Stimulated activated memory B cell treated with anti-CD40 and anti-IgM and Interleukin-4, amounts not matched to agents 10 μg/mL and 1 μg/mL and 100 μg/mL, for 72 hours (primary cell): Measurements from ENCODE around the gene NPAS4.
"Not testable (repeated sequence)": the region's sequence is repeated elsewhere in the genome, so short reads cannot be mapped to it uniquely, and the experiment has no call there.

ENCODE experiments used
- ATAC-seq: fragments of 150-1000 bp; cut with Tn5 transposase; 2 replicates; pipeline ENCODE4 v1.10.0; 2021
- H3K27ac Mint-ChIP-seq: one replicate; pipeline ENCODE4 v1.8.0; 2022; ENCODE audit warnings: mild to moderate bottlenecking, mixed read lengths
- H3K27me3 Mint-ChIP-seq: one replicate; pipeline ENCODE4 v1.8.0; 2022; ENCODE audit warnings: mixed read lengths
- H3K36me3 Mint-ChIP-seq: one replicate; pipeline ENCODE4 v1.8.0; 2022; ENCODE audit warnings: mixed read lengths
- H3K4me1 Mint-ChIP-seq: one replicate; pipeline ENCODE4 v1.8.0; 2022; ENCODE audit warnings: mixed read lengths
- H3K4me3 Mint-ChIP-seq: one replicate; pipeline ENCODE4 v1.8.0; 2022; ENCODE audit warnings: mild to moderate bottlenecking, moderate library complexity, mixed read lengths
- H3K9me3 Mint-ChIP-seq: one replicate; pipeline ENCODE4 v1.8.0; 2022; ENCODE audit warnings: mixed read lengths

Gene NPAS4

DNA sequence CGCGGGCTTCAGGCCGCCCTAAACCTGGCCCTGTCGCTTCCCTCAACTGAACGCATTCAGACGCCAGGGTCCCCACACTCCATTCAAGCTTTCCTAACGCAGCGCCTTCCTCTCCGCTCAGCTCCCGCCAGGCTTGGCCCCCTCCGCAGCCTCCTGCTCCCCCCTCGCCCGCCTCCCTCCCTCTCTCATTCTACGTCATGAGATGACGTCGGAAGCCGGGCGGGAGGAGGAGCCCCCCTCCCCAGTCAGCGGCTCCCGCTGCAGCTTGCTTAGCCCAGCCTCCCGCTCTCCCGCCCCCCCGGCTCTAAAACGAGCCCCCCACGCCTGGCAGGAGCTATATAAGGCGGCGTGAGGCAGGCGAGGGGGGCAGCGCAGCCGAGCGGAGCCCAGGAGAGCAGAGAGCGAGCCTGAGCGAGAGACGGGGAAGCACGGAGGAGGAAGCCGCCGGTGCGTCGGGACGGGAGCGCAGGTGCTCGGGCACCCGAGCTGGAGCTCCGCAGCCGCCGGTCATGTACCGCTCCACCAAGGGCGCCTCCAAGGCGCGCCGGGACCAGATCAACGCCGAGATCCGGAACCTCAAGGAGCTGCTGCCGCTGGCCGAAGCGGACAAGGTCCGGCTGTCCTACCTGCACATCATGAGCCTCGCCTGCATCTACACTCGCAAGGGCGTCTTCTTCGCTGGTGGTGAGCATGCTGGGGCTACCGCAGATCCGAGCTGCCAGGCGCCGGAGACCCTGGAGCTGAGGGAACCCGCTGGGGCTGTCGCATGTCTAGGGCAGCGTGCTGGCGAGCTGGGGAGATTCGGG lies at the start of gene NPAS4:
Gene NPAS4 (plus strand): TSS at position 365 of the 806 bp plus-strand sequence. CDS start 145 bp downstream, at position 510.
- Mint-ChIP-seq H3K27me3 (peaks cover 38% of the 10 kb centered on the region), H3K27ac (no peak within 1 kb of the TSS), H3K36me3 (no peaks in the 10 kb centered on the region), H3K4me3 (no peak within 1 kb of the TSS), H3K9me3 (no peaks in the 10 kb centered on the region), H3K4me1 (peaks cover 18% of the 10 kb centered on the region)
- no peak for ATAC-seq

DNA sequence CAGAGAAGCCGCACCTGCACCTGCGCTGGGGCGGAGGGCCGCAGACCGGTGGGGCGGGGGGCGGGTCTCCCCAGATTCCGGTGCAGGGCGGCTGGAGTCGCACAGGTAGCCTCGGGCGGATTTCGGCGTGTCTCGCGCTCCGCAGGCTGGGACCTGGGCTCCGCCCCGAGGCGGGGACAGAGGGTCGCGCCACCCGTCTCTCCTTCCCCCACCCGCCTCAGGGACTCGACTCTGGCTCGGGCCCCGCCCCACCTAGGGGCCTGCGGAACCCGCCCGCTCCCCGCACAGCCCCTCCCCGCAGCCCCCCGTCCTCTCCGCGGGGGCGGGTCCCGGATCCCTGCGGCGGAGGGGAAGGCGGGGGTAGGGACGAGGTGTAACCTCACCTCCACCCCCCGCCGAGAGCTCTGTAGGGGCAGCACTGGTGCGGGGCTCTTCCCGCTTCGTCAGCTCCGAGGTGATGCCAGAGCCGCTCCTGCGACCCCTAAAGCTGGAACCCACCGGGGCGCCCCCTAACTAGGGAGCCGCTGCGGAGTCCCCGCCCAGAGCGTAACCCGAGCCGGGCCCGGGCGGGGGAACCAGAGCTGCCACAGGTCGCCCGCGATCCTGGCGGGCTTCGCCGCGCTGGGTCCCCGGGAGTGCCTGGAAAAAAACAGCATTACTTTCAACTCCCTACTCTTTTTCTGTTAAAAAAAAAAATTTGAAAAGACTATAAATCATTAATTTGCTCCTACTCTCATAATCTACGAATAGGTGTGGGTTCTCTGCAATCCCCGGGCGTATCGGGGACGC lies 49.0 kb upstream of the NPAS4 start, which contains the start of gene SLC29A2:
Gene SLC29A2 (minus strand): TSS at position 134 of the 789 bp plus-strand sequence. CDS start 169 bp downstream, outside the sequence.
- peaks cover 7% of the 10 kb centered on the region for H3K4me1 Mint-ChIP-seq
- H3K27ac Mint-ChIP-seq, result peak within 1 kb of the TSS; percentile 84
- peak within 1 kb of the TSS; percentile 81 for H3K4me3 Mint-ChIP-seq
- H3K36me3 Mint-ChIP-seq, result peaks cover 16% of the 10 kb centered on the region
- no peaks in the 10 kb centered on the region for H3K27me3 Mint-ChIP-seq
- ATAC-seq, result peak; percentile 92
- H3K9me3 Mint-ChIP-seq, result no peaks in the 10 kb centered on the region

DNA sequence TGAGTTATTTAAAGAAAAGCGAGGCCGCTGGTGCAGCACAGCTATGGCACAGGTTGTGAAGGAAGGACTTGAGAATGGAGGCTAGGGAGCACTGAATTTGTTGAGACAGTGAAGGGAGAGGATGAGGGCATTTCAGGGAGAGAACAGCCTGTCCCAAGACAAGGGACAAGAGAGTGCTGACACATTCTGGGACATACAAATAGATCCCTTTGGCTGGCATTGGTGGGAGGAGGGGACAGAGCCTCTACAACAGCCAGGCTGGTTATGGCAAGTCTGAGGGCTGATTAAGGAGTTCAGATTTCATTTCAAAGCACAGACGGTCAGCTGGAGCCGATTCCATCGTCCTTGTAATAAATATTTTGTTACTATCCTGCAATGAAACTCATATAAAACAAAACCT lies 47.6 kb upstream of the NPAS4 start:
- H3K4me1 Mint-ChIP-seq, result peaks cover 7% of the 10 kb centered on the region
- no peak overlapping the region for H3K4me3 Mint-ChIP-seq
- H3K27me3 Mint-ChIP-seq, result no peaks in the 10 kb centered on the region
- H3K27ac Mint-ChIP-seq, result no peak overlapping the region
- ATAC-seq, result no peak
- no peaks in the 10 kb centered on the region for H3K9me3 Mint-ChIP-seq
- H3K36me3 Mint-ChIP-seq, result peaks cover 11% of the 10 kb centered on the region

GRCh38 chr11:66373690-66374287 lies 47.0 kb upstream of the NPAS4 start:
- H3K27ac Mint-ChIP-seq, H3K4me1 Mint-ChIP-seq, H3K36me3 Mint-ChIP-seq, H3K27me3 Mint-ChIP-seq, H3K4me3 Mint-ChIP-seq, H3K9me3 Mint-ChIP-seq, ATAC-seq: not testable (repeated sequence)

GRCh38 chr11:66380264-66380663 lies 40.6 kb upstream of the NPAS4 start:
- ATAC-seq, H3K4me1 Mint-ChIP-seq, H3K4me3 Mint-ChIP-seq, H3K36me3 Mint-ChIP-seq, H3K9me3 Mint-ChIP-seq, H3K27me3 Mint-ChIP-seq, H3K27ac Mint-ChIP-seq: not testable (repeated sequence)

DNA sequence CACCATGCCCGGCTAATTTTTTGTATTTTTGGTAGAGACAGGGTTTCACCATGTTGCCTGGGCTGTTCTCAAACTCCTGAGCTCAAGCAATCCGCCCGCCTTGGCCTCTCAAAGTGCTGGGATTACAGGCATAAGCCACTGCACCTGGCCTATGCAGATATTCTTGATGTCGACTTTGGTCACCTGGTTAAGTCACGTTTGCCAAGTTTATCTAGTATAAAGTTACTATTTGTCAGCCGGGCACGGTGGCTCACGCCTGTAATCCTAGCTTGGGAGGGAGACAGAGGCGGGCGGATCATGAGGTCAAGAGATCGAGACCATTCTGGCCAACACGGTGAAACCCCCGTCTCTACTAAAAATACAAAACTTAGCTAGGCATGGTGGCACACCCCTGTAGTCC lies 36.5 kb upstream of the NPAS4 start:
- peaks cover 10% of the 10 kb centered on the region for H3K27me3 Mint-ChIP-seq
- H3K27ac Mint-ChIP-seq, H3K4me1 Mint-ChIP-seq, ATAC-seq, H3K4me3 Mint-ChIP-seq, H3K36me3 Mint-ChIP-seq, H3K9me3 Mint-ChIP-seq: not testable (repeated sequence)

DNA sequence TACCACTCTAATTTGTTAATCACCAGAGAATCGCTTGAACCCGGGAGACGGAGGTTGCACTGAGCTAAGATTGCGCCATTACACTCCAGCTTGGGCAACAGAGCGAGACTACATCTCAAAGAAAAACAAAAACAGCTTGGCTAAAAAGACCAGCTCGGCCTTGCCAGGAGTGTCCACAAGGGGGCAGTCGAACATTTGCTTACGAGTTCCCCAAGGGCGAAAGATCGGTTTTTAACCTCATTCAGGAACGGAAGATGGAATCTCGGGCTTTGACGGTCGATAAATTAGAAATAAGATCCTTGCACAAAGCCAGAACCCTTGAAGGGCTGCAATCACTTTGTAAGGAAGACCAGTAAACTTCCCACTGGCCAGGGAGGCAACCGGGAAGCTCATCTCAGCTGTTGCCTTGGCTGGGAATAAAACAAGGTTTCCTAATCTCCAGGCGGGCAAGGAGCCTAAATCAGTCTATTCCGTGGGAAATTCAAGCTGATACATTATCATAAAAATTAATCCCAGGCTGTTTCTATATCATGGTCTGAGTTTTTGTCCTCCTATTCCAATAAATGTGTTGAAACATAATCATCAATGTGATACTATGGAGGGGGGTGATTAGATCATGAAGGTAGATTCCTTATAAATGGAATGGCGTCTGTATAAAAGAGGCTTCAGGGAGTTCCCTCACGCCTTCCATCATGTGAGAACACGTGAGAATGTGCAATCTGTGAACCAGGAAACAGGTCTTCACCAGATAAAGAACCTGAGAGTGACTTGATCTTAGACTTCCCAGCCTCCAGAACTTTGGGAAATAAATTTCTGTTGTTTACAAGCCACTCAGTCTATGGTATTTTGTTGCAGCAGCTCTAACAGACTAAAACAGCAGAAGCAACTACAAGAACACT lies 34.4 kb upstream of the NPAS4 start:
- Mint-ChIP-seq H3K9me3 (no peaks in the 10 kb centered on the region), H3K27ac (no peak overlapping the region), H3K4me3 (no peak overlapping the region), H3K27me3 (peaks cover 20% of the 10 kb centered on the region), H3K36me3 (no peaks in the 10 kb centered on the region), H3K4me1 (peaks cover 15% of the 10 kb centered on the region)
- ATAC-seq, result peak; percentile 68

DNA sequence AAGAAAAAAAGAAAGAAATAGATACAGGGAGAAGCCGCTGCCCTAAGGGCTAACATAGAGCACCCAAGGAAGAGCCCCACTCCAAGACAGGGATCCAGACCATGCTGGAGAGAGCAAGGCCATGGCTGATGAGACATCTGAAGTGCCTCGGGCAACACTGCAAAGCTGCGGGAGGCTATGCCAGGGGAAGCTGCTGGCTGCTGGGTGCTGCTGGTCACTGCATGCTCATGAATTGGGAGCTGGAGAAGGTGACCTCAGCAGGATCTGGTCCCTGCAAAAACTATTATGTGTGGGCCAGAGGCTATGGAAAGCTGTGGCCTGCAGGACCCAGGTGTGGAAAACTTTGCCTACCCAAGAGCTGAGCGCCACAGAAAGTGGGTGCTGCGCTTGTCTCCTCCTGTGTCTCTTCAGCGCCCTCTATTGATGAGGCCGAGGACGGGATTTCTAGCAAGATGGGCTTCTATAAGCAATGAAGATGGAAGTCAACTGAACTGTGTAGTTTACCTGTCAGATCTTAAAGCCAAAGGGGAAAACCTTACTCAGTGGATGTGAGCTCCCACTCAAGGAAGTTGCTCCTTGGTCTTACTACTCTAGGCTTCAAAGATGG lies 32.0 kb upstream of the NPAS4 start:
- Mint-ChIP-seq H3K4me3 (no peak overlapping the region), H3K4me1 (peaks cover 15% of the 10 kb centered on the region), H3K9me3 (no peaks in the 10 kb centered on the region), H3K27me3 (peaks cover 20% of the 10 kb centered on the region), H3K27ac (no peak overlapping the region), H3K36me3 (no peaks in the 10 kb centered on the region)
- peak; percentile 53 for ATAC-seq

- ATAC-seq, result no peak
- Mint-ChIP-seq H3K4me1 (peaks cover 10% of the 10 kb centered on the region), H3K4me3 (no peak overlapping the region), H3K36me3 (no peaks in the 10 kb centered on the region), H3K9me3 (no peaks in the 10 kb centered on the region), H3K27ac (no peak overlapping the region), H3K27me3 (peaks cover 31% of the 10 kb centered on the region)
These were observed 29.5 kb upstream of the NPAS4 start for GRCh38 chr11:66391322-66391721.

- peaks cover 8% of the 10 kb centered on the region for H3K4me1 Mint-ChIP-seq
- no peak overlapping the region for H3K27ac Mint-ChIP-seq
- H3K4me3 Mint-ChIP-seq, result no peak overlapping the region
- H3K9me3 Mint-ChIP-seq, result no peaks in the 10 kb centered on the region
- H3K27me3 Mint-ChIP-seq, result peaks cover 32% of the 10 kb centered on the region
- no peak for ATAC-seq
- no peaks in the 10 kb centered on the region for H3K36me3 Mint-ChIP-seq
These were observed 26.9 kb upstream of the NPAS4 start for GRCh38 chr11:66393954-66394353.

- H3K9me3 Mint-ChIP-seq, result no peaks in the 10 kb centered on the region
- H3K27ac Mint-ChIP-seq, result no peak overlapping the region
- H3K4me1 Mint-ChIP-seq, result peaks cover 6% of the 10 kb centered on the region
- no peak for ATAC-seq
- H3K27me3 Mint-ChIP-seq, result peaks cover 73% of the 10 kb centered on the region
- no peaks in the 10 kb centered on the region for H3K36me3 Mint-ChIP-seq
- H3K4me3 Mint-ChIP-seq, result no peak overlapping the region
These were observed 13.2 kb upstream of the NPAS4 start for GRCh38 chr11:66407651-66408050.

GRCh38 chr11:66408488-66409214 lies 12.2 kb upstream of the NPAS4 start:
- Mint-ChIP-seq H3K4me1 (peaks cover 6% of the 10 kb centered on the region), H3K27ac (no peak overlapping the region), H3K4me3 (peak overlapping the region; percentile 81), H3K27me3 (peaks cover 74% of the 10 kb centered on the region), H3K9me3 (no peaks in the 10 kb centered on the region), H3K36me3 (no peaks in the 10 kb centered on the region)
- peak; percentile 90 for ATAC-seq

DNA sequence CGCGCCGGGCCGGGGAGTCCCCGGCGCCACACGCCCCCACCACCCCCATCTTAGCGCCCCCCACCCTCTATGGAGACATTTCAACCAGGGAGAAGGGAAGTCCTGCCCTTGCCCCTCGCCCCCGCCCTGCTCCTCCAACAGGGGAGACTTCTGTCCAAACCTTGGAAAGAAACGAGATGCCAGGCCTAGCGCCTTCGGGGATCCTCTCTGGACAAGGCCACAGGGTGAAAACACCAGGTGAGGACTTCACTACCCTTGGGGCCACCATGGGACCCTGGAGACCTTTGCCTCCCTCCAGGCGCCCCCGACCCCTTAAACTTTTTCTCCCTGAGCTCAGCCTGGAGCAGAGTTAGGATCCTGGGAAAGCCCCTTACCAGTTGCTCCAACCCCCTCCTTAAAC lies 11.6 kb upstream of the NPAS4 start:
- H3K9me3 Mint-ChIP-seq, result no peaks in the 10 kb centered on the region
- no peak overlapping the region for H3K4me3 Mint-ChIP-seq
- ATAC-seq, result no peak
- no peak overlapping the region for H3K27ac Mint-ChIP-seq
- H3K4me1 Mint-ChIP-seq, result peaks cover 6% of the 10 kb centered on the region
- H3K27me3 Mint-ChIP-seq, result peaks cover 74% of the 10 kb centered on the region
- H3K36me3 Mint-ChIP-seq, result no peaks in the 10 kb centered on the region

DNA sequence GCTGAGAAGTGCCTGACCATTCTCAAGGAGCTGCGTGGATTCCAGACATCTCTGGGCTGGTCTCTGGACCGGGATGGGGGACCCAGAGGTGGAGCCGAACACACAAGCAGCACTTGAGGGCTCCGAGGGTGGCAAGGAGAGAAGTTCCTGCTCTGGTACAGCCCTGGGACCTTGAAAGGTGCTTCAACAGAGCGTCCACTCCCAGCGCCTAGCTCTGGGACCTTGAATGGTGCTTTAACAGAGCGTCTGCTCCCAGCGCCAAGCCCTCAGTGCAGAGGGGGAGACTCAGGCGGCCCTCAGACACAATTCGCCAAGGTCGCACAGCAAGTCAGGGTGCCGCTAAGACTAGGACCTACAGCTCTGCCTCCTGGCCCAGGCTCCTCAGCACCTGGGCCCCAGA lies 10.6 kb upstream of the NPAS4 start:
- H3K9me3 Mint-ChIP-seq, result no peaks in the 10 kb centered on the region
- no peak for ATAC-seq
- H3K4me1 Mint-ChIP-seq, result peaks cover 6% of the 10 kb centered on the region
- H3K36me3 Mint-ChIP-seq, result no peaks in the 10 kb centered on the region
- no peak overlapping the region for H3K4me3 Mint-ChIP-seq
- peaks cover 77% of the 10 kb centered on the region for H3K27me3 Mint-ChIP-seq
- H3K27ac Mint-ChIP-seq, result no peak overlapping the region
